K562 (cell line): ENCODE results near the gene EGLN3. TPM values are rescaled to one million over a fixed set of nuclear protein-coding genes. Genes with fewer than 3 reads are reported as not detected.
A peak's percentile ranks its signal among the peaks of the same experiment; 100 is the strongest.

Source experiments
- BACH1 ChIP-seq: fragments of 200-800 bp; sonication (Bioruptor generic); IDR thresholded peaks from 2 replicates; pipeline ENCODE4 v1.6.1; 2016; ENCODE audit warnings: missing genetic modification characterization, missing compliant biosample characterization
- DMBX1 ChIP-seq: fragments of 250-450 bp; sonication (Bioruptor Pico); IDR thresholded peaks from 2 replicates; pipeline ENCODE4 v1.8.0; 2022; ENCODE audit warnings: inconsistent platforms, mild to moderate bottlenecking, moderate library complexity, borderline replicate concordance
- EHMT2 ChIP-seq: fragments of 450-650 bp; IDR thresholded peaks from 2 replicates; pipeline ENCODE4 v1.6.1; 2018; ENCODE audit warnings: antibody characterized with exemption
- GATAD2B ChIP-seq: fragments of 450-650 bp; IDR thresholded peaks from 2 replicates; pipeline ENCODE4 v1.6.1; 2017; ENCODE audit warnings: mild to moderate bottlenecking, borderline replicate concordance
- KLF6 ChIP-seq: fragments of 250-450 bp; sonication (Bioruptor Pico); IDR thresholded peaks from 2 replicates; pipeline ENCODE4 v1.4.0; 2020; ENCODE audit warnings: mild to moderate bottlenecking, moderate library complexity, borderline replicate concordance
- MTA1 ChIP-seq: fragments of 450-650 bp; IDR thresholded peaks from 2 replicates; pipeline ENCODE4 v1.6.1; 2017; ENCODE audit warnings: borderline replicate concordance
- NR2F6 ChIP-seq: fragments of 450-650 bp; formaldehyde crosslinking; IDR thresholded peaks from 2 replicates; pipeline ENCODE4 v1.4.0; 2020; ENCODE audit warnings: mild to moderate bottlenecking
- RBM25 ChIP-seq: fragments of 200-400 bp; formaldehyde crosslinking; IDR thresholded peaks from 2 replicates; pipeline ENCODE4 v1.6.1; 2018; ENCODE audit warnings: low read length, low read depth, moderate library complexity; ENCODE audit not compliant: severe bottlenecking
- RCOR1 ChIP-seq, 2 experiments: IDR thresholded peaks; 2 replicates each; pipeline ENCODE4 v1.6.1; 2012; ENCODE audit warnings: low read depth in 2 of 2, low read length in 2 of 2, borderline replicate concordance in 1 of 2, improper control_type of control experiment in 1 of 2
- SOX6 ChIP-seq: fragments of 450-650 bp; IDR thresholded peaks from 2 replicates; pipeline ENCODE4 v1.6.1; 2014; ENCODE audit warnings: mild to moderate bottlenecking
- ZNF239 ChIP-seq: fragments of 250-450 bp; sonication (Bioruptor Pico); IDR thresholded peaks from 2 replicates; pipeline ENCODE4 v1.4.0; 2020; ENCODE audit warnings: mild to moderate bottlenecking
- polyA plus RNA-seq, 8 experiments: library from polyadenylated mRNA; depleted of rRNA in 4 of 8; stranded (reverse) in 5 of 8; unstranded in 3 of 8; fragments of >200 nt; fragmentation: Nextera tagmentation in 2 of 8; fragmentation: Illumina TruSeq in 1 of 8; extraction: Ambion mirVana in 2 of 8; extraction: Trizol in 1 of 8; gene quantifications; 2 replicates each; pipeline versions ENCODE4 v1.2.1 to v1.2.3, GENCODE V29; 2011 to 2014; ENCODE audit warnings: inconsistent platforms in 1 of 8, missing spikeins in 1 of 8
- total RNA-seq, 7 experiments: library from RNA; depleted of rRNA in 6 of 7; stranded (reverse); fragments of >200 nt in 6 of 7; fragmentation: Illumina TruSeq in 2 of 7; extraction: Trizol in 2 of 7; gene quantifications; 2 replicates each; pipeline versions ENCODE4 v1.2.1 to v1.2.3, GENCODE V29; 2011 to 2021; ENCODE audit warnings: low replicate concordance in 1 of 7
- TF ChIP-seq, protein P1 (sequence below): fragments of 450-650 bp; IDR thresholded peaks from 2 replicates; pipeline ENCODE4 v1.6.1; 2016; ENCODE audit warnings: mild to moderate bottlenecking, moderate library complexity
- TF ChIP-seq, protein P2 (sequence below): fragments of 250-450 bp; sonication (Bioruptor Pico); IDR thresholded peaks from 2 replicates; pipeline ENCODE4 v1.8.0; 2021; ENCODE audit warnings: moderate library complexity, mild to moderate bottlenecking, inconsistent platforms
- TF ChIP-seq, protein P3 (sequence below): fragments of 250-450 bp; sonication (Bioruptor Pico); IDR thresholded peaks from 2 replicates; pipeline ENCODE4 v1.9.0; 2021; ENCODE audit warnings: mild to moderate bottlenecking

Gene EGLN3
- total and polyA plus RNA-seq, 9 of the 15 experiments (the other 6 are each of a cell fraction or from before 2014, with no cell fraction given) = 2.5 to 87.6 (median 5.8) TPM

GRCh38 chr14:33916663-33917565 is 34.0 kb downstream of the EGLN3 start (continued):
- TF ChIP-seq, protein P1, sequence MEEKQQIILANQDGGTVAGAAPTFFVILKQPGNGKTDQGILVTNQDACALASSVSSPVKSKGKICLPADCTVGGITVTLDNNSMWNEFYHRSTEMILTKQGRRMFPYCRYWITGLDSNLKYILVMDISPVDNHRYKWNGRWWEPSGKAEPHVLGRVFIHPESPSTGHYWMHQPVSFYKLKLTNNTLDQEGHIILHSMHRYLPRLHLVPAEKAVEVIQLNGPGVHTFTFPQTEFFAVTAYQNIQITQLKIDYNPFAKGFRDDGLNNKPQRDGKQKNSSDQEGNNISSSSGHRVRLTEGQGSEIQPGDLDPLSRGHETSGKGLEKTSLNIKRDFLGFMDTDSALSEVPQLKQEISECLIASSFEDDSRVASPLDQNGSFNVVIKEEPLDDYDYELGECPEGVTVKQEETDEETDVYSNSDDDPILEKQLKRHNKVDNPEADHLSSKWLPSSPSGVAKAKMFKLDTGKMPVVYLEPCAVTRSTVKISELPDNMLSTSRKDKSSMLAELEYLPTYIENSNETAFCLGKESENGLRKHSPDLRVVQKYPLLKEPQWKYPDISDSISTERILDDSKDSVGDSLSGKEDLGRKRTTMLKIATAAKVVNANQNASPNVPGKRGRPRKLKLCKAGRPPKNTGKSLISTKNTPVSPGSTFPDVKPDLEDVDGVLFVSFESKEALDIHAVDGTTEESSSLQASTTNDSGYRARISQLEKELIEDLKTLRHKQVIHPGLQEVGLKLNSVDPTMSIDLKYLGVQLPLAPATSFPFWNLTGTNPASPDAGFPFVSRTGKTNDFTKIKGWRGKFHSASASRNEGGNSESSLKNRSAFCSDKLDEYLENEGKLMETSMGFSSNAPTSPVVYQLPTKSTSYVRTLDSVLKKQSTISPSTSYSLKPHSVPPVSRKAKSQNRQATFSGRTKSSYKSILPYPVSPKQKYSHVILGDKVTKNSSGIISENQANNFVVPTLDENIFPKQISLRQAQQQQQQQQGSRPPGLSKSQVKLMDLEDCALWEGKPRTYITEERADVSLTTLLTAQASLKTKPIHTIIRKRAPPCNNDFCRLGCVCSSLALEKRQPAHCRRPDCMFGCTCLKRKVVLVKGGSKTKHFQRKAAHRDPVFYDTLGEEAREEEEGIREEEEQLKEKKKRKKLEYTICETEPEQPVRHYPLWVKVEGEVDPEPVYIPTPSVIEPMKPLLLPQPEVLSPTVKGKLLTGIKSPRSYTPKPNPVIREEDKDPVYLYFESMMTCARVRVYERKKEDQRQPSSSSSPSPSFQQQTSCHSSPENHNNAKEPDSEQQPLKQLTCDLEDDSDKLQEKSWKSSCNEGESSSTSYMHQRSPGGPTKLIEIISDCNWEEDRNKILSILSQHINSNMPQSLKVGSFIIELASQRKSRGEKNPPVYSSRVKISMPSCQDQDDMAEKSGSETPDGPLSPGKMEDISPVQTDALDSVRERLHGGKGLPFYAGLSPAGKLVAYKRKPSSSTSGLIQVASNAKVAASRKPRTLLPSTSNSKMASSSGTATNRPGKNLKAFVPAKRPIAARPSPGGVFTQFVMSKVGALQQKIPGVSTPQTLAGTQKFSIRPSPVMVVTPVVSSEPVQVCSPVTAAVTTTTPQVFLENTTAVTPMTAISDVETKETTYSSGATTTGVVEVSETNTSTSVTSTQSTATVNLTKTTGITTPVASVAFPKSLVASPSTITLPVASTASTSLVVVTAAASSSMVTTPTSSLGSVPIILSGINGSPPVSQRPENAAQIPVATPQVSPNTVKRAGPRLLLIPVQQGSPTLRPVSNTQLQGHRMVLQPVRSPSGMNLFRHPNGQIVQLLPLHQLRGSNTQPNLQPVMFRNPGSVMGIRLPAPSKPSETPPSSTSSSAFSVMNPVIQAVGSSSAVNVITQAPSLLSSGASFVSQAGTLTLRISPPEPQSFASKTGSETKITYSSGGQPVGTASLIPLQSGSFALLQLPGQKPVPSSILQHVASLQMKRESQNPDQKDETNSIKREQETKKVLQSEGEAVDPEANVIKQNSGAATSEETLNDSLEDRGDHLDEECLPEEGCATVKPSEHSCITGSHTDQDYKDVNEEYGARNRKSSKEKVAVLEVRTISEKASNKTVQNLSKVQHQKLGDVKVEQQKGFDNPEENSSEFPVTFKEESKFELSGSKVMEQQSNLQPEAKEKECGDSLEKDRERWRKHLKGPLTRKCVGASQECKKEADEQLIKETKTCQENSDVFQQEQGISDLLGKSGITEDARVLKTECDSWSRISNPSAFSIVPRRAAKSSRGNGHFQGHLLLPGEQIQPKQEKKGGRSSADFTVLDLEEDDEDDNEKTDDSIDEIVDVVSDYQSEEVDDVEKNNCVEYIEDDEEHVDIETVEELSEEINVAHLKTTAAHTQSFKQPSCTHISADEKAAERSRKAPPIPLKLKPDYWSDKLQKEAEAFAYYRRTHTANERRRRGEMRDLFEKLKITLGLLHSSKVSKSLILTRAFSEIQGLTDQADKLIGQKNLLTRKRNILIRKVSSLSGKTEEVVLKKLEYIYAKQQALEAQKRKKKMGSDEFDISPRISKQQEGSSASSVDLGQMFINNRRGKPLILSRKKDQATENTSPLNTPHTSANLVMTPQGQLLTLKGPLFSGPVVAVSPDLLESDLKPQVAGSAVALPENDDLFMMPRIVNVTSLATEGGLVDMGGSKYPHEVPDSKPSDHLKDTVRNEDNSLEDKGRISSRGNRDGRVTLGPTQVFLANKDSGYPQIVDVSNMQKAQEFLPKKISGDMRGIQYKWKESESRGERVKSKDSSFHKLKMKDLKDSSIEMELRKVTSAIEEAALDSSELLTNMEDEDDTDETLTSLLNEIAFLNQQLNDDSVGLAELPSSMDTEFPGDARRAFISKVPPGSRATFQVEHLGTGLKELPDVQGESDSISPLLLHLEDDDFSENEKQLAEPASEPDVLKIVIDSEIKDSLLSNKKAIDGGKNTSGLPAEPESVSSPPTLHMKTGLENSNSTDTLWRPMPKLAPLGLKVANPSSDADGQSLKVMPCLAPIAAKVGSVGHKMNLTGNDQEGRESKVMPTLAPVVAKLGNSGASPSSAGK = peak; percentile 31; the same call in 1 of the 2 replicates
- TF ChIP-seq DMBX1 (CRISPR knock-in tag) (no peak), SOX6 (peak; percentile 93), ZNF239 (CRISPR knock-in tag) (no peak), NR2F6 (CRISPR knock-in tag) (no peak), BACH1 (tag) (peak; percentile 32; the same call in 1 of the 2 replicates), RBM25 (no peak), RCOR1 (IDR thresholded peaks at IDR 0.05; ENCODE audit: borderline replicate concordance in 1 of 2, low read depth in 2 of 2, low read length in 2 of 2) (peak in 1 of 2 experiments; percentile 73; a peak in 2 of 4 replicates), EHMT2 (no peak), KLF6 (CRISPR knock-in tag) (no peak), MTA1 (peak; percentile 60; the same call in 1 of the 2 replicates), GATAD2B (peak; percentile 62; the same call in 1 of the 2 replicates)
- TF ChIP-seq, protein P2, sequence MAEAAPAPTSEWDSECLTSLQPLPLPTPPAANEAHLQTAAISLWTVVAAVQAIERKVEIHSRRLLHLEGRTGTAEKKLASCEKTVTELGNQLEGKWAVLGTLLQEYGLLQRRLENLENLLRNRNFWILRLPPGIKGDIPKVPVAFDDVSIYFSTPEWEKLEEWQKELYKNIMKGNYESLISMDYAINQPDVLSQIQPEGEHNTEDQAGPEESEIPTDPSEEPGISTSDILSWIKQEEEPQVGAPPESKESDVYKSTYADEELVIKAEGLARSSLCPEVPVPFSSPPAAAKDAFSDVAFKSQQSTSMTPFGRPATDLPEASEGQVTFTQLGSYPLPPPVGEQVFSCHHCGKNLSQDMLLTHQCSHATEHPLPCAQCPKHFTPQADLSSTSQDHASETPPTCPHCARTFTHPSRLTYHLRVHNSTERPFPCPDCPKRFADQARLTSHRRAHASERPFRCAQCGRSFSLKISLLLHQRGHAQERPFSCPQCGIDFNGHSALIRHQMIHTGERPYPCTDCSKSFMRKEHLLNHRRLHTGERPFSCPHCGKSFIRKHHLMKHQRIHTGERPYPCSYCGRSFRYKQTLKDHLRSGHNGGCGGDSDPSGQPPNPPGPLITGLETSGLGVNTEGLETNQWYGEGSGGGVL = no peak
- TF ChIP-seq, protein P3, sequence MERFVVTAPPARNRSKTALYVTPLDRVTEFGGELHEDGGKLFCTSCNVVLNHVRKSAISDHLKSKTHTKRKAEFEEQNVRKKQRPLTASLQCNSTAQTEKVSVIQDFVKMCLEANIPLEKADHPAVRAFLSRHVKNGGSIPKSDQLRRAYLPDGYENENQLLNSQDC = no peak
